NCI-H345 (cell line): Measurements from ENCODE around the gene RAMACL.

ENCODE experiments used
- DNase-seq: peaks from one replicate; lab custom pipeline; 2025; lab: John Stamatoyannopoulos, UW

RAMACL gene

GRCh38 chr6:166533205-166533824, 53.2 kb downstream of the RAMACL start:
- peak; percentile 6 for DNase-seq
